ENCODE measurements around the gene GTF2F1. TPM values are rescaled to one million over a fixed set of nuclear protein-coding genes. Genes with fewer than 3 reads are reported as not detected.

The GTF2F1 gene
- total and polyA plus RNA-seq, 9 of the 15 experiments (the other 6 are each of a cell fraction or from before 2014, with no cell fraction given) = 4.7 to 75.4 (median 68.4) TPM

GRCh38 chr19:6412447-6413091, 19.6 kb upstream of the GTF2F1 start:
- H3K36me3 ChIP-seq (ENCODE audit: control insufficient read depth, insufficient read depth, low read length) = peaks cover 42% of the 10 kb centered on the region; the same call in 1 of the 3 replicates
- POLR2A ChIA-PET = interaction anchor here (0.5 to 2.5 kb wide), 3 partner anchors 10 to 40 kb away, joined by 3 to 16 read pairs (median 3); partner anchors contain the start of genes ALKBH7 and KHSRP
- TF ChIP-seq TSC22D4 (tag; IDR thresholded peaks at IDR 0.05) (no peak), E2F5 (CRISPR knock-in tag; IDR thresholded peaks at IDR 0.05) (no peak), RBFOX2 (IDR thresholded peaks at IDR 0.05; ENCODE audit: low read depth, low read length) (peak; percentile 49), RHOXF2B (CRISPR knock-in tag; conservative IDR thresholded peaks at IDR 0.05) (no peak), MLX (CRISPR knock-in tag; conservative IDR thresholded peaks at IDR 0.05) (no peak), POLR2A (conservative IDR thresholded peaks at IDR 0.05) (peak; percentile 76; the same call in 1 of the 2 replicates), FOXA3 (CRISPR knock-in tag; conservative IDR thresholded peaks at IDR 0.05 in 1 of 2, IDR thresholded peaks at IDR 0.05 in 1 of 2) (no peak), CTCF (IDR thresholded peaks at IDR 0.05 in 2 of 3, conservative IDR thresholded peaks at IDR 0.05 in 1 of 3; ENCODE audit: insufficient read depth in 2 of 3, low read depth in 1 of 3, low read length in 3 of 3) (peak; percentile 71 to 85 (median 73)), CEBPB (tag; IDR thresholded peaks at IDR 0.05) (no peak), ZNF354B (CRISPR knock-in tag; IDR thresholded peaks at IDR 0.05) (no peak), NBN (IDR thresholded peaks at IDR 0.05; ENCODE audit: low read depth) (no peak), HMGN3 (IDR thresholded peaks at IDR 0.05; ENCODE audit: borderline replicate concordance, extremely low read depth, insufficient read length, low read depth, low read length) (no peak), ZNF445 (CRISPR knock-in tag; IDR thresholded peaks at IDR 0.05; ENCODE audit: low read depth) (no peak), ZBTB1 (CRISPR knock-in tag; IDR thresholded peaks at IDR 0.05; ENCODE audit: borderline replicate concordance, low read depth) (no peak), PRMT5 (CRISPR knock-in tag; IDR thresholded peaks at IDR 0.05) (no peak), GTF2E2 (tag; IDR thresholded peaks at IDR 0.05) (no peak), HNRNPK (IDR thresholded peaks at IDR 0.05; ENCODE audit: low read depth, low read length, poor library complexity, severe bottlenecking) (no peak), RUNX1 (IDR thresholded peaks at IDR 0.05; ENCODE audit: low read depth) (no peak), ZNF431 (CRISPR knock-in tag; IDR thresholded peaks at IDR 0.05) (no peak)

More at GRCh38 chr19:6412447-6413091, 19.6 kb upstream of the GTF2F1 start:
- 81% methylated on average over 9 of the region's 15 CpGs for WGBS (ENCODE audit: insufficient coverage, low coverage, missing lambda C conversion rate)
- Histone ChIP-seq H2AFZ (ENCODE audit: low read depth, low read length) (no peak overlapping the region), H3K9me1 (ENCODE audit: control insufficient read depth, insufficient read depth, low read length) (no peaks in the 10 kb centered on the region), H3K9me3 (replicated peaks; ENCODE audit: control insufficient read depth, insufficient read depth, low read depth, low read length) (no peaks in the 10 kb centered on the region), H3K4me2 (ENCODE audit: insufficient read depth, low read length) (no peak overlapping the region), H3K4me1 (replicated peaks in 1 of 2; ENCODE audit: control insufficient read depth in 2 of 2, insufficient read depth in 2 of 2, low read length in 2 of 2) (peaks cover 0 to 39% of the 10 kb centered on the region in 2 experiments; a peak in 2 of 5 replicates), H3K27me3 (ENCODE audit: control insufficient read depth in 2 of 2, insufficient read depth in 2 of 2, low read length in 2 of 2) (no peaks in the 10 kb centered on the region), H4K20me1 (replicated peaks; ENCODE audit: control insufficient read depth, insufficient read depth, low read length) (peaks cover 5% of the 10 kb centered on the region; the same call in 1 of the 2 replicates), H3K4me3 (no peak overlapping the region), H3K79me2 (ENCODE audit: control insufficient read depth, insufficient read depth, low read length) (no peaks in the 10 kb centered on the region), H3K27ac (ENCODE audit: extremely low read depth, low read depth, low read length) (no peak overlapping the region), H3K9ac (ENCODE audit: insufficient read depth in 1 of 2, low read depth in 2 of 2, low read length in 2 of 2) (peak overlapping the region in 1 of 2 experiments; percentile 43; a peak in 1 of 4 replicates)
- intact Hi-C loops (cut with micrococcal nuclease) (no loop called here), in situ Hi-C loops (cut with MboI) (no loop called here)
- FAIRE-seq (peak; percentile 72), ATAC-seq (peak; percentile 90), DNase-seq (ENCODE audit: extremely low read depth in 1 of 4, low spot score in 3 of 4) (peak; percentile 62 to 73 (median 66))
- CTCF ChIA-PET (ENCODE audit: low intra/inter-chr PET ratio) = interaction anchor here (0.6 kb wide), 1 partner anchor 9 kb away, joined by 3 read pairs; no protein-coding TSS in a partner anchor
- BruUV-seq (replicated peaks) = no TSS peak

Measured in K562 (cell line).